Muscle of arm (tissue), 12 donors: Measurements from ENCODE around the gene PSMC5. TPM values are rescaled to one million over a fixed set of nuclear protein-coding genes. Genes with fewer than 3 reads are reported as not detected.

Experiments used
- DNase-seq: peaks from one replicate; pipeline ENCODE4 v3.0.0-alpha.2; 2013
- polyA plus RNA-seq, 12 donors: library from polyadenylated mRNA; unstranded; fragments of 120-200 nt; gene quantifications; one replicate each; pipeline ENCODE4 v1.2.1, GENCODE V29; 2013; ENCODE audit not compliant: insufficient read length in 12 of 12

The PSMC5 gene
- polyA plus RNA-seq, 12 donors, result 95.6 to 118 (median 109) TPM; not detected in 1

DNA sequence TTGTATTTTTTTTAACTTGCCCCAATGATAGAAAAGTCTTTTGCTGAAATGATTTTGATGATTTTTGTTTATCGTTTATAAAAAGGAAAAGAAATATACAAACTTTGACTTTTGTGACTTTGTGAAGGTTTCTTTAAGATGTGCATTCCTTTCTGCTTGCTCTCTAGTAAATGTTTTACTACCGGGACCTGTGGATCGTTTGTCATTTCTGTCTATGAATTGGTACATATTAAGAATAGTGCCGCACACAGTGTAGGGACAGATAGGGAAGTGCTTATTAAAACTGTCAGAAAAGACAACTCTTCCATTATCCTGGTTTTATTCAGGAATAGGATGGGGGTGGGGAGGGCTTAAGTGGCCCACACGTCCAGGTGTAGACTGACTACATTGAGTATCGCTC, 8.1 kb upstream of the PSMC5 start:
- no peak for DNase-seq

DNA sequence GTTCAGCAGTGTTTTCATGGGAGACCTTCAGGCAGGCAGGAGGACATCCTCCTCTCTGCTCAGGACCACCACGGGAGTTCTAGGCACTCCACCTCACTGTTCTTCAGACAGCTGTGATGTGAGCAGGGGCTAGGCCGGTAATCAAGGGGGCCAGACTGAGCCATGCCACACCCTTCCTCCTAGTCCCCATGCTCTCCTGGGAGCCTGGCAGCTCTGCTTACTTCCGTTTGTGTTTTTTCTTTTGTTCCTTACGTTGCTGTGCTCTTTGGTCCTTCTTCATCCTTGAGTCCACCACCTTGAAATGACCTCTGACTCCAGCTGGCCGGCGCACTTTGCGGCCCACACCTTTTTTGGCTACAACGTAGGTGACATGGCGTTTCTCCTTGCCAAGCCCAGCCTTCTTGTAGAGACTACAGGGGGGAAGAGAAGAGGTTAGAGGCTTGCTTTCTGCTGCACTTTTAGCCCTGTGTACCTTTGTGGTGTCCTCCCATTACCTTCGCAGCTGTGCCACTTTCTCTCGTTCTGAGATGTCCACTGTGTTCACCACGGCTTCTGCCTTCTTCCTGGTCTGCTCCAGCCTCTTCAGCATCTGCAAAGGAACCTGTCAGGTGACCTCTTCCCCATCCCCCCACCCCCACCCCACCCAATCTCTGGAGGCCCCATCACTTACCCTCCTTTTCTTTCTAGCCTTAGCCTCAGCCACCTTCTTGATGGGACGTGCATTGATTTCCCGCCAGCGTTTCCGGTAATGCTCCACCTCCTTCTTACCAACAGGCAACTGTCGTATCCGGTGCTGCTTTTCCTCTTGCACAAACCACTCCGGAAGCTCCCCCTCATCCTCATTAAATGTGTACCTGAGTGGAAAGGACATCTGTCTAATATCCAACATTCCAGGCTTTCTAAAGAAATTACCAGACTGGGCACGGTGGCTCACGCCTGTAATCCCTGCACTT, 7.4 kb upstream of the PSMC5 start:
- DNase-seq, result no peak

- DNase-seq, result no peak
Measured at GRCh38 chr17:63820963-63821561, 6.2 kb upstream of the PSMC5 start.

GRCh38 chr17:63821804-63822203, 5.4 kb upstream of the PSMC5 start:
- no peak for DNase-seq

DNA sequence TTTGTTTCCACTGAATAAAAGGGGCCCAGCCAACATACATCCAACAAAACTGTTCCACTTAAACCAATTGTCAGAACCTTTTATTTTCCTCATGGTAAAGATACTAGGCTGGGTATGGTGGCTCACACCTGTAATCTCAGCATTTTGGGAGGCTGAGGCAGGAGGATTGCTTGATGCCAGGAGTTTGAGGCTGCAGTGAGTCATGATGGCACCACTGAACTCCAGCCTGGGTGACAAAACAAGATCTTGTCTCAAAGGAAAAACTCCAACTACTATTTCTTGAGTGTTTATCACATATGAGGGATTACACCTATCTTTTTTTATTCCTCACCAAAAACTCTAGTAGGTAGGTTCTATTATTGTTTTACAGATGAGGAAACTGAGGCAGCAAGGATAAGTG, 4.7 kb upstream of the PSMC5 start:
- DNase-seq, result no peak

GRCh38 chr17:63823659-63824331, 3.4 kb upstream of the PSMC5 start:
- DNase-seq, result no peak

DNA sequence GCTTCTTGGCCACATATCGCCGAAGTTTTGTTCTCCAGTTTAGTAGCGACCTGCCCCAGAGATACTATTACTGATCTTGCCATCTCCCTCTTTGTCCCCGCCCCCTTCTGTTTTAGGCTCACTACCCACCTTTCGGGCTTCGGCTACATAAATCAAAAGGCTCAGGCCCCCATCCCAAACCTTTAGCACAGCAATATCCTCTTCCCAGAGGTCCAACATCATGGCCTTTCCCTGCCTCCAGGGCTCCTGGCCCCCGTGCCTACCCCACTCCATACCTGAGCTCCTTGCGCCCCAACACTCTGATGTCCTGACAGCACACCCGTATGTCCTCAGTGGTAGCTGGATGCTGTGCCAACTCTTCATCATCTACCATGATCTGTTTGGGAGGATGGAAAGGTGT, 2.9 kb upstream of the PSMC5 start:
- no peak for DNase-seq

- DNase-seq, result no peak
Measured at GRCh38 chr17:63826468-63827001, 696 bp upstream of the PSMC5 start.

- no peak for DNase-seq
Measured at GRCh38 chr17:63827801-63828221, 580 bp downstream of the PSMC5 start.

GRCh38 chr17:63828936-63829335, 1.7 kb downstream of the PSMC5 start:
- DNase-seq, result no peak

DNA sequence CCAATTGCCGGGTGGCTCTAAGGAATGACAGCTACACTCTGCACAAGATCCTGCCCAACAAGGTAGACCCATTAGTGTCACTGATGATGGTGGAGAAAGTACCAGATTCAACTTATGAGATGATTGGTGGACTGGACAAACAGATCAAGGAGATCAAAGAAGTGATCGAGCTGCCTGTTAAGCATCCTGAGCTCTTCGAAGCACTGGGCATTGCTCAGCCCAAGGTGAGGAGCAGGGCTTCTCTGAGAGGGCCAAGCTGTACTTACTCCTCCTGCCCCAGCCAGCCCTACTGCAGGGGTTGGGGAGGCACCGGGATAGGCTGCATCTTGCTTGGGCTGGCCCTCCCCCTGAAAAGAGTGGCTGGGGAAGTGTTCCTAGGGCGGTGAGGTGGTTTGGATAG, 3.0 kb downstream of the PSMC5 start:
- no peak for DNase-seq

DNA sequence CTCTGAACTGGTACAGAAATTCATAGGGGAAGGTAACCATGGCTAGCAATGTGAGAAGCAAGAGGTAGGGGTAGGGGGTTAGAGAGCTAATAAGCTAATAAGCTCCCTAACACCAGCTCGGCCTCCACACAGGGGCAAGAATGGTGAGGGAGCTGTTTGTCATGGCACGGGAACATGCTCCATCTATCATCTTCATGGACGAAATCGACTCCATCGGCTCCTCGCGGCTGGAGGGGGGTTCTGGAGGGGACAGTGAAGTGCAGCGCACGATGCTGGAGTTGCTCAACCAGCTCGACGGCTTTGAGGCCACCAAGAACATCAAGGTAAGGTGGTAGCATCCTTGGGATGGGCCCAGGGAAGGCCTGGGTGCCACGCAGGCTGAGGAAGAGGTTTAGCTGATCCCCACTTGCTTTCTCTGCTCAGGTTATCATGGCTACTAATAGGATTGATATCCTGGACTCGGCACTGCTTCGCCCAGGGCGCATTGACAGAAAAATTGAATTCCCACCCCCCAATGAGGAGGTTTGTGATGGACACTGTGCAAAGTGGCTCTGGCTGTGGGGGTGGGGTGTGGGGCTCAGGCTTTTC, 3.8 kb downstream of the PSMC5 start:
- DNase-seq, result no peak

DNA sequence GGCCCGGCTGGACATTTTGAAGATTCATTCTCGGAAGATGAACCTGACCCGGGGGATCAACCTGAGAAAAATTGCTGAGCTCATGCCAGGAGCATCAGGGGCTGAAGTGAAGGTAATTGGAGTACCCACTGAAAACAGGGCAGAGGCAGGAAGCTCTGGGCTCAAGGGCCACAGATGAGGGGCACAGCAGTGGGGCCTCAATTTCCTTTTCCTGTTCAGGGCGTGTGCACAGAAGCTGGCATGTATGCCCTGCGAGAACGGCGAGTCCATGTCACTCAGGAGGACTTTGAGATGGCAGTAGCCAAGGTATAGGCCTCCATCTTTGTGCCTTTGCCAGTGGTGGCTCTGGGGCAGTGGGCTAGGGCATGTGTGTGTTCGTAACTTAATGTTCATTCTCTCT, 4.3 kb downstream of the PSMC5 start:
- DNase-seq, result no peak

DNA sequence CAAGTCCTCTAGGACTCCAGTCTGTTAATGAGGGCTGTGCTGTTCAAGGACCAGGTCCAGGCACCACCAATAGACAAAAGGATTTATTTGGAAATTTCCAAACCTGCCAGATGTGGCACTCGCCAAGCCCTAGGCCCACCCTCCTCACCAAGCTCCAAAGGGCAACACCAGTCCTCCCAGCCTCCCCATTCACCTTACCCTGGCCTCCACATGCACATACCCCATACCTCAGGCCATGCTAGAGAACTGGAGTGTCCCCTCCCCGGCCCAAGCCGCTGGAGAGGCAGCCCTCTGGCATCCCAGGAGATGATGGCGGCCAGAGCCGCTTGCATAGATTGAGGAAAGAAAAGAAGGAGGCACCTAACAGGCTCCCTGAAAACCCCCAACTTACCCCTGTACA, 4.8 kb downstream of the PSMC5 start:
- DNase-seq, result no peak

GRCh38 chr17:63832455-63832854, 5.2 kb downstream of the PSMC5 start:
- DNase-seq, result no peak

- DNase-seq, result no peak
Measured at GRCh38 chr17:63833026-63833740, 6.0 kb downstream of the PSMC5 start.

DNA sequence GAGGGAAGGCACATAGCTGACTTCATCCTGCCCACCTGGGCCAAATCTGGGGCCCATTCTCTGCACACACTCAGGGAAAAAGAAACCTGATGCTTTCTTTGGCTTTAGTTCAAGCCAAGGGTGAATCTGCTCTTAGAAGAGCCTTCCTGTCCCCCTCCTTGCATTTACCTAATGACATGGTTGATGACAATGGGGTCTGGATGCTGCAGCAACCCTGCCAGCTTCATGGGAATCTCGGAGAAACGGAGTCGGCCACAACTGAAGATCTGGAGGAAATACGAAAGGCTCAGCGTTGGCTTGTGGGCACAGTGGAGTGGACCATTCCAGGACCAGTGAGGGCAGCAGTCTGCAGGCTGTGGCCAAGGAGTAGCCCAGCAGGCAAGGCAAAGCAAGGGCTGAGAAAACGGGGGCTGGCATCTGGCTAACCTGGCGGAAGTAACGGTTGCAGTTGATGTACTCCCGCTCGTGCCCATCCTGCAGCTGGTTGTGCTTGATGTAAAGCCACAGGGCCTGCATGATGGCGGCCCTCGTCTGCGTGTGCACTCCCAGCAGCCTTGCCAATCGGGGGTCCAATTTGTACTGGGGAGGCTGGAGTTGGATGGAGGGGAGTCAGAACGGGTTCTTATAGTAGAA, 6.6 kb downstream of the PSMC5 start:
- DNase-seq, result no peak

DNA sequence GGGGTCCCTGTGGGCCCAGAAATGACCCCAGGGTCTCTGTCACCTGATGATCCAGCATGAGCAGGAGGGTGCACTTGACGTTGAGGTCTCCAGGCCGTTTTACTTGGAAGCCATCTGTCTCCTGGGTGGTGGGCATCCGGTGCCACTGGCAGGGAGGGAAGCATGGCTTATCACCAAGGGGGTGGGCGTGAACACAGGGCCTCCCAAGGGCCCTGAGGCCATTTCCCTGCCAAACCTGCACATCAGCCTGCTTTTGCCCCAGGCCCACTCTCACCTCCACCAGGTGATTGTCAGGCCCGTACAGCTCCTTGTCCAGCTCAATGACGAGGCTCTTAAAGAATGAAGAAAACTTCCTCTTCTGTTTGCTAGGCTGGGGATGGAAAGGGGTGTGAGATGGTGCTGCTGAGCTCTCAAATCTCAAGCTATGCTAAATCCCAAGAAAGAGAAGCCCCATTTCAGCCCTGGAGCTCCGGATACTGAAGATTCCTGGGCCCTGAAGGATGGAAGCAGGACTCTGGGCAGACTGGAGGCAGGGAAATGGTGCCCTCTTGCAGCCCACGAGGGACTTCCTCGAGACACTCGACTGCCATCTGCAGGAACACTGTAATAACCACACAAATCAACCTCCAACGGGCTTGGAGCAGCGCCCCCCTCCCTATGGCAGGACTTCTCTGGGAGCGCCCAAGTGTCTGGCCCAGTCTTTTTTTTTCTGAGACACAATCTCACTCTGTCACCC, 7.4 kb downstream of the PSMC5 start:
- DNase-seq, result no peak

- no peak for DNase-seq
Measured at GRCh38 chr17:63835167-63835720, 8.0 kb downstream of the PSMC5 start.

GRCh38 chr17:63836811-63837210, 9.6 kb downstream of the PSMC5 start:
- DNase-seq, result no peak
